K562 (cell line): ENCODE data around the gene GHRH. TPM values are rescaled to one million over a fixed set of nuclear protein-coding genes. Genes with fewer than 3 reads are reported as not detected.

Experiments
- ATAC-seq: fragments of 200-7000 bp; cut with Tn5 transposase; 3 replicates; pipeline ENCODE4 v1.9.1; 2020; ENCODE audit warnings: moderate library complexity
- BruUV-seq: library from RNA; stranded (reverse); fragments of 400-500 nt; replicated peaks from 2 replicates; lab custom pipeline; 2021; lab: Mats Ljungman, UMichigan
- CTCF ChIA-PET: fragments of 300-600 bp; formaldehyde crosslinking; extraction: SDS; loops from one replicate; lab custom pipeline; 2021; ENCODE audit warnings: low intra/inter-chr PET ratio; lab: Yijun Ruan, JAX
- POLR2A ChIA-PET: fragments of 300-600, 350-650 bp; sonication (Branson Sonifier 250); formaldehyde crosslinking; extraction: SDS; loops from one replicate; lab custom pipeline; 2021; ENCODE audit warnings: antibody characterized with exemption, inconsistent platforms; lab: Yijun Ruan, JAX
- DNase-seq, 4 experiments: peaks; one replicate each; pipeline versions ENCODE4 v3.0.0 to v3.0.0-alpha.2; 2011 to 2018; ENCODE audit warnings: low spot score in 3 of 4, mixed read lengths in 3 of 4; ENCODE audit errors: extremely low read depth in 1 of 4
- FAIRE-seq: peaks from 2 replicates; lab custom pipeline; 2011; peaks lifted over from hg19 to GRCh38; lab: Jason Lieb, UNC
- H2AFZ ChIP-seq: 2 replicates; pipeline ENCODE4 v1.6.0; 2011; ENCODE audit warnings: low read depth, low read length, control low read depth, inconsistent platforms
- H3K27ac ChIP-seq: fragments of 200-600 bp; 3 replicates; pipeline ENCODE4 v1.8.0; 2011; ENCODE audit warnings: low read depth, mild to moderate bottlenecking, control low read depth, inconsistent platforms, low read length, moderate library complexity, mixed read lengths; ENCODE audit errors: extremely low read depth
- H3K27me3 ChIP-seq, 2 experiments: fragments of 300-600 bp in 1 of 2; 2 replicates in 1 of 2; 3 replicates in 1 of 2; pipeline versions ENCODE4 v1.6.0 to v1.8.0; 2011; ENCODE audit warnings: inconsistent platforms in 2 of 2, low read length in 2 of 2, mild to moderate bottlenecking in 1 of 2, mixed read lengths in 1 of 2, moderate library complexity in 1 of 2; ENCODE audit not compliant: control insufficient read depth in 2 of 2, insufficient read depth in 2 of 2
- H3K36me3 ChIP-seq: fragments of 300-600 bp; 3 replicates; pipeline ENCODE4 v1.8.0; 2011; ENCODE audit warnings: mild to moderate bottlenecking, low read length, inconsistent platforms; ENCODE audit not compliant: control insufficient read depth, insufficient read depth
- H3K4me1 ChIP-seq, 2 experiments: fragments of 200-600 bp in 1 of 2; replicated peaks in 1 of 2; 2 replicates in 1 of 2; 3 replicates in 1 of 2; pipeline versions ENCODE4 v1.5.1 to v1.8.0; 2011; ENCODE audit warnings: inconsistent platforms in 2 of 2, low read length in 2 of 2, mild to moderate bottlenecking in 1 of 2, mixed read lengths in 1 of 2, moderate library complexity in 1 of 2; ENCODE audit not compliant: control insufficient read depth in 2 of 2, insufficient read depth in 2 of 2
- H3K4me2 ChIP-seq: 2 replicates; pipeline ENCODE4 v1.6.1; 2011; ENCODE audit warnings: low read length, control low read depth, inconsistent platforms, mixed read lengths; ENCODE audit not compliant: insufficient read depth
- H3K4me3 ChIP-seq: fragments of 200-600 bp; sonication (generic), shearing (Covaris generic); 2 replicates; pipeline ENCODE4 v1.5.1; 2016; ENCODE audit warnings: control low read depth, inconsistent platforms
- H3K79me2 ChIP-seq: fragments of 200-600 bp; 3 replicates; pipeline ENCODE4 v1.8.0; 2011; ENCODE audit warnings: low read length, inconsistent platforms; ENCODE audit not compliant: control insufficient read depth, insufficient read depth
- H3K9ac ChIP-seq, 2 experiments: 2 replicates each; pipeline versions ENCODE4 v1.6.0 to v1.6.1; 2011; ENCODE audit warnings: low read depth in 2 of 2, low read length in 2 of 2, control low read depth in 1 of 2, inconsistent platforms in 1 of 2, mild to moderate bottlenecking in 1 of 2, mixed read lengths in 1 of 2; ENCODE audit not compliant: insufficient read depth in 1 of 2
- H3K9me1 ChIP-seq: one replicate; pipeline ENCODE4 v1.6.0; 2011; ENCODE audit warnings: inconsistent platforms, mild to moderate bottlenecking, low read length, moderate library complexity; ENCODE audit not compliant: control insufficient read depth, insufficient read depth
- H3K9me3 ChIP-seq: replicated peaks from 2 replicates; pipeline ENCODE4 v1.5.1; 2011; ENCODE audit warnings: low read depth, low read length, inconsistent platforms; ENCODE audit not compliant: control insufficient read depth, insufficient read depth
- H4K20me1 ChIP-seq: replicated peaks from 2 replicates; pipeline ENCODE4 v1.6.1; 2011; ENCODE audit warnings: low read length, inconsistent platforms, mixed read lengths; ENCODE audit not compliant: control insufficient read depth, insufficient read depth
- ATF3 ChIP-seq, 2 experiments: fragments of 450-650 bp in 1 of 2; sonication (generic) in 1 of 2; formaldehyde crosslinking in 1 of 2; IDR thresholded peaks in 1 of 2; conservative IDR thresholded peaks in 1 of 2; 2 replicates each; pipeline versions ENCODE4 v1.6.1 to v1.8.1; 2016 to 2023; ENCODE audit warnings: mild to moderate bottlenecking in 2 of 2, moderate library complexity in 2 of 2, inconsistent platforms in 1 of 2, missing genetic modification reagents in 1 of 2
- CEBPB ChIP-seq: fragments of 450-650 bp; IDR thresholded peaks from 2 replicates; pipeline ENCODE4 v1.6.1; 2016; ENCODE audit warnings: missing genetic modification characterization, missing compliant biosample characterization
- CEBPG ChIP-seq, 3 experiments: fragments of 200-800 bp in 1 of 3; sonication (Bioruptor generic) in 1 of 3; sonication (generic) in 1 of 3; formaldehyde crosslinking in 1 of 3; IDR thresholded peaks in 2 of 3; conservative IDR thresholded peaks in 1 of 3; 2 replicates each; pipeline versions ENCODE4 v1.6.1 to v1.8.0; 2016 to 2022; ENCODE audit warnings: missing compliant biosample characterization in 2 of 3, missing genetic modification characterization in 2 of 3, mild to moderate bottlenecking in 1 of 3, missing genetic modification reagents in 1 of 3
- NUFIP1 ChIP-seq: fragments of 450-650 bp; IDR thresholded peaks from 2 replicates; pipeline ENCODE4 v1.6.1; 2018; ENCODE audit not compliant: partially characterized antibody
- ZNF384 ChIP-seq: IDR thresholded peaks from 2 replicates; pipeline ENCODE4 v1.6.1; 2012; ENCODE audit warnings: low read depth, low read length, improper control_type of control experiment
- WGBS: fragments of 100-300 bp; shearing (Covaris generic); methylation state at CpG from one replicate; pipeline ENCODE4 v1.1.6; 2016; ENCODE audit warnings: low coverage, mixed read lengths; ENCODE audit not compliant: insufficient coverage; ENCODE audit errors: missing lambda C conversion rate; 5-methylcytosine and 5-hydroxymethylcytosine counted together
- in situ Hi-C: fragments of 300-500 bp; cut with MboI; formaldehyde crosslinking; loops from 4 replicates; pipeline ENCODE4 v1.15.0; 2018; ENCODE audit warnings: inconsistent platforms, mixed read lengths
- intact Hi-C: fragments of 100-400 bp; cut with micrococcal nuclease; formaldehyde crosslinking; loops from 2 replicates; pipeline ENCODE4 v1.14.2; 2022
- polyA plus RNA-seq, 8 experiments: library from polyadenylated mRNA; depleted of rRNA in 4 of 8; stranded (reverse) in 5 of 8; unstranded in 3 of 8; fragments of >200 nt; fragmentation: Nextera tagmentation in 2 of 8; fragmentation: Illumina TruSeq in 1 of 8; extraction: Ambion mirVana in 2 of 8; extraction: Trizol in 1 of 8; gene quantifications; 2 replicates each; pipeline versions ENCODE4 v1.2.1 to v1.2.3, GENCODE V29; 2011 to 2014; ENCODE audit warnings: inconsistent platforms in 1 of 8, missing spikeins in 1 of 8
- total RNA-seq, 7 experiments: library from RNA; depleted of rRNA in 6 of 7; stranded (reverse); fragments of >200 nt in 6 of 7; fragmentation: Illumina TruSeq in 2 of 7; extraction: Trizol in 2 of 7; gene quantifications; 2 replicates each; pipeline versions ENCODE4 v1.2.1 to v1.2.3, GENCODE V29; 2011 to 2021; ENCODE audit warnings: low replicate concordance in 1 of 7
- TF ChIP-seq, protein P1 (sequence below): fragments of 450-650 bp; IDR thresholded peaks from 2 replicates; pipeline ENCODE4 v1.6.1; 2016

GHRH gene
- total and polyA plus RNA-seq, 9 of the 15 experiments (the other 6 are each of a cell fraction or from before 2014, with no cell fraction given) = not detected

GRCh38 chr20:37298190-37298939, 36.8 kb upstream of the GHRH start:
- intact Hi-C loops = no loop called here
- no peak overlapping the region for H3K4me3 ChIP-seq
- H3K9me3 ChIP-seq = no peaks in the 10 kb centered on the region
- no peaks in the 10 kb centered on the region for H4K20me1 ChIP-seq
- H3K36me3 ChIP-seq = peaks cover 62% of the 10 kb centered on the region
- H3K79me2 ChIP-seq = peaks cover 64% of the 10 kb centered on the region
- CTCF ChIA-PET = interaction anchor here (0.6 kb wide), 1 partner anchor 70 kb away, joined by 4 read pairs; no protein-coding TSS in a partner anchor
- no peaks in the 10 kb centered on the region for H3K27me3 ChIP-seq
- no peaks in the 10 kb centered on the region for H3K9me1 ChIP-seq
- H3K4me1 ChIP-seq = peaks cover 8 to 24% of the 10 kb centered on the region in 2 experiments; a peak in 3 of 5 replicates
- FAIRE-seq (no peak), DNase-seq (no peak), ATAC-seq (no peak)
- WGBS = 84% methylated on average over 6 of the region's 6 CpGs
- POLR2A ChIA-PET = interaction anchor here (0.6 to 0.9 kb wide), 4 partner anchors 27 to 1243 kb away, joined by 3 read pairs; no protein-coding TSS in a partner anchor
- no peak overlapping the region for H3K4me2 ChIP-seq
- H2AFZ ChIP-seq = no peak overlapping the region
- TF ChIP-seq ATF3 (IDR thresholded peaks at IDR 0.05) = peak; percentile 40
- no peak for TF ChIP-seq ATF3 (CRISPR knock-in tag; conservative IDR thresholded peaks at IDR 0.05)
- peak; percentile 58 for TF ChIP-seq ZNF384
- TF ChIP-seq CEBPG (CRISPR knock-in tag; IDR thresholded peaks at IDR 0.05) = 0 out of 2 replicates have a peak, but pooled peaks have one; percentile 21
- no peak; a peak in 1 of 4 replicates for TF ChIP-seq CEBPG (tag; conservative IDR thresholded peaks at IDR 0.05 in 1 of 2, IDR thresholded peaks at IDR 0.05 in 1 of 2)
- TF ChIP-seq, protein P1, sequence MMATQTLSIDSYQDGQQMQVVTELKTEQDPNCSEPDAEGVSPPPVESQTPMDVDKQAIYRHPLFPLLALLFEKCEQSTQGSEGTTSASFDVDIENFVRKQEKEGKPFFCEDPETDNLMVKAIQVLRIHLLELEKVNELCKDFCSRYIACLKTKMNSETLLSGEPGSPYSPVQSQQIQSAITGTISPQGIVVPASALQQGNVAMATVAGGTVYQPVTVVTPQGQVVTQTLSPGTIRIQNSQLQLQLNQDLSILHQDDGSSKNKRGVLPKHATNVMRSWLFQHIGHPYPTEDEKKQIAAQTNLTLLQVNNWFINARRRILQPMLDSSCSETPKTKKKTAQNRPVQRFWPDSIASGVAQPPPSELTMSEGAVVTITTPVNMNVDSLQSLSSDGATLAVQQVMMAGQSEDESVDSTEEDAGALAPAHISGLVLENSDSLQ = peak; percentile 41; the same call in 1 of the 2 replicates
- TF ChIP-seq CEBPB = peak; percentile 80
- TF ChIP-seq NUFIP1 = no peak
- TF ChIP-seq, all 486 proteins: peak for 5
- no TSS peak for BruUV-seq
- no peak overlapping the region for H3K27ac ChIP-seq
- no peak overlapping the region for H3K9ac ChIP-seq
- in situ Hi-C loops = no loop called here
